RPMI7951 (cell line): ENCODE measurements around the gene TNRC18. TPM values are rescaled to one million over a fixed set of nuclear protein-coding genes. Genes with fewer than 3 reads are reported as not detected.
A peak's percentile ranks its signal among the peaks of the same experiment; 100 is the strongest.
"Not testable (repeated sequence)": the region's sequence is repeated elsewhere in the genome, so short reads cannot be mapped to it uniquely, and the experiment has no call there.

Source experiments
- DNase-seq: peaks from one replicate; pipeline ENCODE4 v3.0.0-alpha.2; 2012; ENCODE audit warnings: low read depth
- total RNA-seq: library from RNA; depleted of rRNA; stranded (reverse); fragments of >200 nt; shearing (Covaris generic); gene quantifications from 2 replicates; pipeline ENCODE4 v1.2.3, GENCODE V29; 2014

Gene TNRC18
- total RNA-seq, 1 experiment from 2014 or later: 18.9 TPM

DNA sequence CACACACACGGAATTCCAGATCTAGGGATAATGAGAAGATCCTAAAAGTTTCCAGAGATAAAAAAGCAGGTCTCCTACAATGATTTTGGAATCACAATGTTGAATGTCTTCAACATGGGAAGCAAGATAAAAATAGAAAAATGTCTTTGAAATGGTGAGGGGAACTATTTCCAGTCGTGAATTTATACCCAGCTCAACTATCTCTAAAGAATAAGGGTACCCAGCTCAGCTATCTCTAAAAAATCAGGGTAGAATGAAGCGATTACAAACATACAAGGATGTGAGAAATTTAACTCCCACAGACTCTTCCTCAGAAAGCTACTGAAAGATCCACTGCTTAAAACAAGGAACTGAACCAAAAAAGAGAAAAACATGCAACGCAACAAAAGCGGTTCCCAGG lies 105.0 kb downstream of the TNRC18 start:
- not testable (repeated sequence) for DNase-seq

DNA sequence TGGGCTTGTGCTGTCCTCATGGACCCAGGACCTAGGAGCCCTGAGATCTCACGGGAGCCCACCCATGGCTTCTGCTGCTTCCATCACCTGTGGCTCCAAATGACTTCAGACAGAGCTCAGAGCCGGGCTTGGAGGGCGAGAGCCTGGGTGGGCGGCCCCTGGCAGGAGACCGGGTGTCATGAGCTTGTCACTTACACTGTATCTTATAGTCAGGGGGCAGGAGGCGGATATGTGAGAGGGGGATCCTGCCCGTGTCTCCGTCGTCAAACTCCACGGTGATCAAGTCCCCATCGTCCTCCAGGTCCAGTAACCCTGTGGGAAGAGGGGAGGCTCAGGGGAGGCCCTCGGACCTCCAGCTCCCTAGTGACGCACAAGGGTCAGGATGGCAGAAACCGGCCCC lies 107.9 kb downstream of the TNRC18 start:
- DNase-seq: no peak

DNA sequence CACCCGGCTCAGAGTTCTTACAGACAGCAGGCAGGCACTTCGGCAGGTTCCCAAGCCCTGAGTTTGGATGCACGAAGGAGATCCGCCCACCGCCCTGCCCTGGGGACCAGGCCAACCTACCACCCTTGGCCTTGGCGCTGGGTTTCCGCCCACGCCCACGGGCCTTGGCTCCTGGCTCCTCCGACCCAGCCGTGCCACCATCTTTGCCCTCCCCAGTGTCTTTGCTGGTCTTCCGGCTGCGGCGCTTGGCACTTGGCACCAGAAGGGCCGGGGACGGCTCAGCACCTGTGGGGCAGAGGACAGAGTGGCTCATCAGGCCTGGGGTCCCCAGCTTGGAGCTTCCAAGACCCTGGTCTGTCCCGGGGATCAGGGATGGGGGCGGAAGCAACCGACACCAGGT lies 108.8 kb downstream of the TNRC18 start:
- DNase-seq: no peak

DNA sequence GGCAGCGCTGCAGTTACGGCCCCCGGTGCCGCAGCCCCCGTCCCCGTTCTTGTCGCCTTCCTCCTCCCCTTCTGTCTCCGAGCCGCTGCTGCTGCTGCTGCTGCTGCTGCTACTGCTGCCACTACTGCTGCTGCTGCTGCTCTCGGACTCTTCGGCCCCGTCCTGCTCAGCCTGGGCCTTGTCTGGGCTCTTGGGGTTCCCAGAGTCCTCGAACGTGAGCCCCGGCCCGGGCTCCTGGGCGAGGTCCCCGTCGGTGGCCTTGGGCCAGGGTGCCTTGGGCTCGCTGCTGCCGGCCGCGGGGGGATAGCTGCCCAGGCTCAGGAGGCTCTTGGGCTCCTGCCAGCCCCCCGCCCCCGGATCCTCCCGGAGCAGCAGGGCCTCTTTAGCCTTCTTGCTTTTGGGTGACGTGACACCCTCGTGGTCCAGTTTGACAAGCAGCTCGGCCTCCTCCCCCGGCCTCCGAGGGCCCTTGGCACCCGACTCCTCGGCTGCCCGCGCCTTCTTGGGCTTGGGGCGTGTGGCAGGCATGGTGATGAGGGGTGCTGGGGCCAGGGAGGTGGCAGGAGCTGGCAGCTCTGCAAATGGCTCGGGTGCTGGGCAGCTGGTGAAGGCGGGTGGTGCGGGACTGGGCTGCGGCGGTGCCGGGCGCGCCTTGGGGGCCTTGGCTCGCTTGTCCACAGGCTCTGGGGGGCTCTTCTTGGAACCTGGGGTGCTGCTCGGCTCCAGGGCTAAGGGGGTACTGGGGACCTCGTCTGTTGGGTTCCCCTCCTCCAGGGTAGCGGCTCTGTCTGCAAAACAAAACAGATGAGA lies 110.4 kb downstream of the TNRC18 start:
- DNase-seq: not testable (repeated sequence)

DNA sequence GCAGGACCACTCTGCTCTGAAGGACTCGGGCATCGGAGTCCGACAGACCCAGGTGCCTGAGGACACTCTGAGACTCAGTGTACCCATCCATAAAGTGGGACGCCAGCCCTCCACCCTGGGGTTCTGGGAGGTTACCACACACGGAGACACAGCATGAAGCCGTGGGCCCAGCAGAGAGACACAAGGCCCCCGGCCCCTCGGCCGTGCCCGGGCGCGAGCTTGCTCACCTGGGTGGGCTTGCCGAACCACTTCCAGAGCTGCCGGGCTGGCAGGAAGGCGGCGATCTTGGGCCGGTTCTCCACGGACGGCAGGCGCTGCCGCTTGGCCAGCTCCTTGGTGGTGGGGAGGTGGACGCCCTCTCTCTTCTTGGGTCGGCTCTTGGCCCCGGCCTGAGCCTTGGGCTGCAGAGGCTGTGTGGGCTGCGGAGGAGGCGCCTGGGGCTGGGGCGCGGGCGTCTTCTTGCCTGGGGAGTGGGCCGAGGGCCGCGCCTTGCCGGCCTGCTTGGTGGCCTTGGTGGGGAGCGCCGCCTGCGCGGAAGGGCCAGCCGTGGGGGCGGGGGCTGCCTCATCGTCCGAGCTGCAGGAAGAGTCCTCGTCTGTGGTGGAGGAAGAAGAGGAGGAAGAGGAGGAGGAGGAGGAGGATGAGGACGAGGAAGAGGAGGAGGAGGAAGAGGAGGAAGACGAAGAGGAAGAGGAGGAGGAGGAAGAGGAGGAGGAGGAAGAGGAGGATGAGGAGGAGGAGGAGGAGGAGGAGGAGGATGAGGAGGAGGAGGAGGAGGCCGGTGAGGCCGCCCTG lies 111.2 kb downstream of the TNRC18 start:
- not testable (repeated sequence) for DNase-seq

DNA sequence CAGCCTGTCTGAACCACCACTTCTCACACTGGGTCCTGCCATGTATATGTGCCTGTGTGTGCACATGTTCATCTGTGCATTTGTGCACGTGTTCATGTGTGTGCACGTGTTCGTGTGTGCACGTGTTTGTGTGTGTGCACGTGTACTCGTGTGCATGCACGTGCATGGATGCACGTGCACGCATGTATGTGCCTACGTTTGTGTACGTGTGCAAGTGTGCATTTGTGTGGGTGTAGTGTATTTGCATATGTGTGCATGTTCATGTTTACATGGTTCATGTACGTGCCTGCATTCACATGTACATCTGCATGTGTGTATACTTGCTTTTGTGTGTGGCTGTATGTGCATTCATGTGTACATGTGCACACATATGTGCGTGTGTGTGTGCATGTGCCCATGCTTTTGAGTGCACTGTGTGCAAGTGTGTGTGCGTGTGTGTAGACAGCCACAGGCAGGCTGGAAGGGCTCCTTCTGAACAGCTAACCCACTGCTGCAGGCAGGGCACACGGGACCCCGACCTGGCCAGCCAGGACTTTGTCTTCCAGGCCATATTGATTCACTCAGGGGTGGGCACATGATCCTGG lies 112.7 kb downstream of the TNRC18 start:
- no peak for DNase-seq

DNA sequence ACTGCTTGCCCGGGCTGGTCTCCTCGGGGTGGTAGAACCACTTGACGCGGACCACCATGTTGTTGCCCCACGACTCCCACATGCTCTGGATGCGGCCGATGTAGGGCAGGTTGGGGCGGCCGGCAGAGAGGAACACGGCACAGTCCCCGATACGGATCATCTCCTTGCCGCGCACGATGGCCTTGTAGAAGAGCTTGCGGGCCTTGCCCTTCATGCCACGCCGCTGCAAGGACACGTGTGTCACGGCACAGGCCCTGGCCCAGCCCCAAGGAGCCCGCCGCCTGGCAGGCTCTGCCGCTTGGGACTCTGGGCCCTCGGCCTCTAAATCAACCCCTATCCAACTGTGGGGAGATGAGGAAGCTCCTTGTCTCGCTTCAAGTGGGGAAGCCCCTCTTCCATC lies 114.5 kb downstream of the TNRC18 start:
- DNase-seq: no peak

DNA sequence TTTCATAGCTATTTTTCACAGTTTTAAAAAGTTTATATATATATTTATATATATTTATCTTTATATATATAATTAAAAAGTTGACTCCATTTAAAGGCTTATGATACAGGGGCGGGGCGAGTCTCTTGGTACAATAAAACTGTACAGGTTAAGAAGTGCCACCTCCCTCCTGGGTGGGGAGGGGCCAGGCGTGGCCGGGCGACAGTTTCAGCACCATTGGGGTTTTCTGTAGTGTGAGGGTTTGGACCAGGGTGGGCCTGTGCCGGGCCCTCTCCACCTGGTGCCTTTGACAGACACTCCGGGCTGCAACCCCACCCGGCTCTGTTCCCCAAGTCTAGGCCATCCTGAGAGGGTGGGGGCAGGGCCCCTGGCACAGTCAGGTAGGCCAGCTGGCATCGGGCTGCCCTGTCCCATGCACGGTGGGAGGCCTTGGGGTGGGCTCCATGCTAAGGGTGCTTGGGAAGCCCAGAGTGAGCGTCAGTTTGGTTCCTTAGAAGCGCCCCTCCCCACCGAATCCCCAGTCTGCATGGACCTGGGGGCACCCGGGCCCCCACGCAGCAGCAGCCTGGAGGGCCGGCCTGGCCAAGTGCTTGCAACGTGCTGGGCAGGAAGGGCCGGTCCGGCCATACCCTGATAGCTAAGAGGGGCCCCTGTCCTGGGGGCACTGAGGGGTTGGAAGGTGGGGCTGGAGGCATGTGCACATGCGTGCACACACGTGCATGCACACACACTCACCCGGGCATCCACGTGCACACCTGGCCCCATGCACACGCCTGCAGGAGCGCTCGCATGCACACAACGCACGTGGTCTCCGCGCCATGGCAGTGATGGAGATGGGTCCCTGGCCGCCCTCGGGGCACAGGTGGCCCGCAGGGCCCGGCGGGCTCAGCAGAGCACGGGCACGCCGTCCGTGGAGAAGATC lies 116.2 kb downstream of the TNRC18 start:
- not testable (repeated sequence) for DNase-seq

DNA sequence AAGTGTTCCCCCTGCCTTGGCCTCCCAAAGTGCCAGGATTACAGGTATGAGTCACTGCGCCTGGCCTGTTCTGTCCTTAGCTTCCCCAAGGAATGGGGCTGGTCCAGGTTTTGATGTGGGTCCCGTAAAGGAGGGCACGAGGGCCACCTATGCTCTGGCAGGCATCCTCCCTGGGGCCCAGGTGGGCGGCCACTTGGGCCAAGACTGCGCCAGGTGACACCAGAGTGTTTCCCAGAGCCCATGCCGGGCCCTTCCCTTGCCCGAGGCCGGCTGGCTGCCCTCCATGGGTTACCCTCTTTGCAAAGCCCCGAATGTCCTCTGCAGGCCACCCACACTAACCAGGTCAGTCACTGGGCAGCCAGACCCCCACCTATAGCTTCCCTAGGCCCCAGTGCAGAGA lies 118.6 kb downstream of the TNRC18 start:
- DNase-seq: not testable (repeated sequence)

DNA sequence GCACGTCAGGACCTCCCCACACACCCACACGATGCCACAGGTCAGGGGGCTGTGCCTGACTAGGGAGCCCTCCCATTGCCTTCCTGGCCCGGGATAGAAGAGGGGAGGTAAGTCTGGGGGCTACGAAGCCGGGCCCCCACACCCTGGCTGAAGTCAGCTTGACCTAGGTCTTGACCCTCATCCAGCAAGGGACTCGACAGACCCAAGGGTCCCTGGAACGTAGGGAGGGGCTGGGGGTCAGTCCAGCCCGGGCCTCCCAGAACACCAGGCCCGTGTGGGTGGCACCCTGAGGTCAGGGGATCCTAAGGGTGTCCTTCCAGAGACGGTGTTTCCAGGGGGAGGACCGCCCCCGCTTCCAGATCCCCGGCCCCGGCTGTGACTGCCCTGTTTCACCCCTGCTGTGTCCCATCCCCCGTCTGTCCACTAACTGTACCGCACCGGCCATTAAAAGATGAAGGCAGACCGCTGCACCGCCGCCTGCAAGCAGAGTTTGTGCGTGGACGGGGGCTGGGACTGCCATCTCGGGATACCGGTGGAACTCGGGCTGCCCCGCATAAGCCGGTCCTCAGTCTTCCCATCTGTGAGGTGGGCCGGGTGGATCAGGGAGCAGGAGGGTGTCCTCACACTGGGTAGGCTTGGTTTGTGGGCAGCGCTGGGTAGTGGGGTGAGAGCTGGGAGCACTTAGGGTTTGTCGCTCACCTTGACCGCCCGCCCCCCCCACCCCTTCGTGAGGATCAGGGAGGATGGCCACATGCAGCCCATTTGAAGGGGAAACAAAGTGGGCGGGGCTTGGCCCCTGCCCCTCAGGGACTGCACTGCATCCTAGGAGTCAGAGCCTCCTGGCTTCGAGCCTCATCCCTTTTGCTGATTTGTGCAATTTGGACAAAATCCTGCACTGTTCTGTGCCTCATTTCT lies 119.8 kb downstream of the TNRC18 start:
- DNase-seq: no peak

DNA sequence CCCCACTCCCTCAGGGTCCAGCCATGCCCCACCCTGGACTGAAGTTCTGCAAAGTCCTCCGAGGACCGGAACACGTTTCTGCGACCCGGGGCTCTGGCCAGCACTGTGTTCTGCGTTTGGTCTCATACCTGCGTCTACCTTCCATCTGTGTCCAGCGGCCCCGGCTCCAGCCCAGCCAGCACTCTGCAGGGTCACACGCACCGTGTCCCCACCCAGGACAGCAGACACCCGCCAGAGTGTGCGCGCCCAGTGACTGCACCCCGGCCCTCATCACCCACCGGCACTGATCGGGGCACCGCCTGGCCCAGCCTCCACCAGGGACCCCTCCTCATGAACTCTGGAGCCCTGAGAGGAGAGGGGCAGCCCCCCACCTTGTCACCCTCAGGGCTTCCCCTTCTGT lies 120.6 kb downstream of the TNRC18 start:
- DNase-seq: no peak

DNA sequence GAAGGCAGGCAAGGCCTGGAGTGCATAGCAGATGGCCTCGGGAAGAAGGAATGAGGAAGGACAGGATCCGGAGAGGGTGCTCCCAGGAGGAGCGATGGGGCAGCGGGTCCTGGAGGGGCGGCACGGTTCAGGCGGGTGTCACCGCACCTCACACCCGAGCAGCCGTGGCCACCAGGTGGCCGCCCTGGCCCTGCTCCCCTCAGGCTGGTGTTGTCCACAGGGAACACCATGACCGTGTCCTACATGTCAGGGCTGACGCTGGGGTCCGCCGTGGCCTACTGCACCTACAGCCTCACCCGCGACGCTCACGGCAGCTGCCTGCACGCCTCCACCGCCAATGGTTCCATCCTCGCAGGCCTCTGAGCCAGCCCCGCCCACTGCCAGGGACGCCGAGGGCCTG lies 121.1 kb downstream of the TNRC18 start:
- no peak for DNase-seq

DNA sequence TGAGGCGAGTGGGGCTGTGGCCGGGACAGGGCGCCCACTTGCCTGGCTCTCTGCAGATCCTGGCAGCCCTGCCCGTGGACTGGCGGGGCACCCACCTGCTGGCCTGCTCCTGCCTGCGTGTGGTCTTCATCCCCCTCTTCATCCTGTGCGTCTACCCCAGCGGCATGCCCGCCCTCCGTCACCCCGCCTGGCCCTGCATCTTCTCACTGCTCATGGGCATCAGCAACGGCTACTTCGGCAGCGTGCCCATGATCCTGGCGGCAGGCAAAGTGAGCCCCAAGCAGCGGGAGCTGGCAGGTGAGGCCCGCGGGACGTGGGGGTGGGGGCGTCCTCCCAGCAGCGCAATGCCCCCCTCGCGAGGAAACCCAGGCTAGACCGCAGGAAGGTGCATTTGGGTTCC lies 123.3 kb downstream of the TNRC18 start:
- no peak for DNase-seq

DNA sequence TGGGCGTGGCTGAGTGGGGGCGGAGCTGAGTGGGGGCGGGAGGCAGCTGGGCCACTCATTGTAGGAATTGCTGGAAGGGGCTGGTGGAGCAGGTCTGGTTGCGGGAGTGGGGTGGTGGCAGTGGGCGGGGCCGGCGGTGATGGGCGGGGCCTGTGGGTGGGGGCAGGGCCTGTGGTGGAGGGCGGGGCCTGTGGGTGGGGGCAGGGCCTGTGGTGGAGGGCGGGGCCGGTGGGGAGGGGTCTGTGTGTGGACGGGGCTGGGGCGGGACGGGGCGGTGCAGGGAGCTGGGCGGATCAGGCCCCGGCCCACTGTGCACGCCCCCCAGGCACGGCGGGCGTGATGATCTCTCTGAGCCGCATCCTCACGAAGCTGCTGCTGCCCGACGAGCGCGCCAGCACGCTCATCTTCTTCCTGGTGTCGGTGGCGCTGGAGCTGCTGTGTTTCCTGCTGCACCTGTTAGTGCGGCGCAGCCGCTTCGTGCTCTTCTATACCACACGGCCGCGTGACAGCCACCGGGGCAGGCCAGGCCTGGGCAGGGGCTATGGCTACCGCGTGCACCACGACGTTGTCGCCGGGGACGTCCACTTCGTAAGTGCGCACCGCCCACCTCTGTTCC lies 126.9 kb downstream of the TNRC18 start:
- peak; percentile 44 for DNase-seq

DNA sequence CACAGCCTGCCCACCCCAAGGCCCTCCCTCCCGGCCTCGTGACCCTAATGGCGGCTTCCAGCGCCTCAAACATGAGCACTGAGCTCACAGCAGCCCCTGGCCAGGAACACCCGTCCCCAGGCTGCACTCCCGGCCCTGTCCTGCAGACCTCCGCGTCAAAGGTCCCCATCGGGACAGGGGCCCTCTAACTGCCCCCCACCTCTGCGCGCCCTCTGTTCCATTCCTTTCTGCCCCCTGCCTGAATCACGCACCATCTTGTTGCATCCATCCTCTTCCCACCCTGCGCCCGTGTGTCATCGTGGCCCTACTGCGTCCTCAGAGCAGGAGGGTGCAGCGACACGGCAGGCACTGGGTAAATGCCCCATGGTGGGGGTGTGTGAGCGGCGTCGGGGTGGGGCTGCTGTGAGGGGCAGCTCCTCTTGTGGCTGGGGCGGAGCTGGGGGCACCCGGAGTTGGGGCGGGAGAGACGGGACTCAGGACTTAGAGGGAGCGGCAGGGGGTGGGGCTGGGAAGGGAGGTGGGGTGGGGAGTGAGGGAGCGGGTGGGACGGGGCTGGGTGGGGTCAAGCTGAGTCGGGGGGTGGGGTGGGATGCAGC lies 127.5 kb downstream of the TNRC18 start:
- DNase-seq: no peak

DNA sequence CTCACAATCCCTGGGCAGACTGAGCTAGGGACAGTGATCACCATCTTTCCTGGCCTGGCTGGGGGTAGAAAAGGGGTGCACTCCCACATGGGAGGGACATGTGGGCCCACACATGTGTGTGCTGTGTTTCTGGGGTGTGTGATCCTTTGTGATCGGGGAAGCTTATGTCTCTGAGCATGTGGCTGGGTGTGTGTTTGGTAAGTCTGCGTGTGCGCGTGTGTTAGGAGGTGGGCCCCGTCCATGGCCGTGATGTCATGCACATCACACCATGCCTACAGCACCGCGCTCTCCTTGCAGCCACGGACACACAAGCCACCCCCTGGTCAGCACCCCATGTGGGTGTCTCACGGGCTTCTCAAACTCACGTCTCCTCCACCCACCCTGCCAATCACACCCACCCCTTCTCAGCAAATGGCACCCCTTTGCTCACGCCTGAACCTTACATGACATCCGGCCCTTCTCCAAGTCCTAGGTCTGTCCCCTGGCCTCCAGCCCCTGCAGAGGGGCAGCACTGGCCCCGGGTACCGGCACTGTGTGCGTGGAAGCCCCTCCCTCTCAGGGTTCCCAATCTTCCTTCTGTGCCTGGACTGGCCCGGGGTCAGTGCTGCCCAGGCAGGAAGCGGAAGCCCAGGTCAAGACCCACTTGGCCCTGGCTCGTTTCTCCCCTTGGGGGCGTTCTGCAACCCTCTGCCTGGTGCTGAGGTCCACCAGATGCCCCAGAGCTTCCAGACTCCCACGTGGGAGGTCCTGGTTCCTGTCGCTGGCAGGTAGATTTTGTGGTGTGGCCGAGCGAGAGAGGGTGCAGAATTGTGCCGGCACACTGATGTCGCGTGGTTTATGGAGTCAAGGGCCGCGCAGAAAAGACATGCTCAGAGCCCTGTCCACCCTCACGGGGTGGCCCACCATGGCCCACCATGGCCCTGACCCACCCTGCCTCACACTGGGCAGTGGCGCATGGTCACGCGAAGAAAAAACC lies 128.3 kb downstream of the TNRC18 start:
- DNase-seq: no peak

DNA sequence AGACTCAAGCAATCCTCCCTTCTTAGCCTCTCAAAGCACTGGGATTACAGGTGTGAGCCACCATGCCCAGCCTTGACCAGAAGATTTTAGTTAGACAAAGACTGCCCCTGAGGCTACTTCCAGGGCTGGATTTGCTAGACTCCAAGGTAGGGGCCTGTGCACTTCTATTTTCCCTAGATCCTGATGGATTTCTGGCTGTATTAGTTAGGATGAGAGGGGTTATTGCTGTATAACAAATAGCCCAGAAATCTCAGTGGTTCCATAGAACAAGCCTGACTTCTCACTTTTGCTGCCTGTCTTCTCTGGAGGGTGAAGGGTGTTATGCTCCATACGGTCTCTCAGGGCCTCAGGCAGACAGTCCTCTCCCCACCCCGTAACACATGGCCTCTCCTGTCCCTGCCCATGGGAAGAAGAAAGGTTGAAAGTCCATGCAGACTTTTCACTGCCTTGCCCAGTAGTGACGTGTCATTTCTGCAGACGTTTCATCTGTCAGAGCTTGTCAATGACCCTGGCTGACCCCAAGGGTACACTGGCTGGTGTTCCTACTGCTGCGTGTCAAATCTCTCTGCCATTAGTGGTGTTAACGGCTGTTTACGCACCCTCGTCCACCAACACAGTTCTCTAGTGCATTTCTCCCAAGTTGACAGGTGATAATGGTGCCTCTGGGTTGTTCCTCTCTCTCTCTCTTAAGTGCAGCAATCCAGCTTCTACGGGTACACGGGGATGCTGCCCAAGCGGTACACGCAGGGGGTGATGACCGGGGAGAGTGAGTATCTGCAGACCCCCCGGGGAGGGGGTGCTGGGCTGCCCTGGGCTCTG lies 129.3 kb downstream of the TNRC18 start:
- no peak for DNase-seq
